HG03571 (cell line): Measurements from ENCODE around the gene MRPS18A.
"Not testable (repeated sequence)": the region's sequence is repeated elsewhere in the genome, so short reads cannot be mapped to it uniquely, and the experiment has no call there.

Source experiments
- ATAC-seq: cut with Tn5 transposase; IDR thresholded peaks from one replicate; pipeline ENCODE4 v1.9.1; 2021; ENCODE audit not compliant: unreplicated experiment

Gene MRPS18A

DNA sequence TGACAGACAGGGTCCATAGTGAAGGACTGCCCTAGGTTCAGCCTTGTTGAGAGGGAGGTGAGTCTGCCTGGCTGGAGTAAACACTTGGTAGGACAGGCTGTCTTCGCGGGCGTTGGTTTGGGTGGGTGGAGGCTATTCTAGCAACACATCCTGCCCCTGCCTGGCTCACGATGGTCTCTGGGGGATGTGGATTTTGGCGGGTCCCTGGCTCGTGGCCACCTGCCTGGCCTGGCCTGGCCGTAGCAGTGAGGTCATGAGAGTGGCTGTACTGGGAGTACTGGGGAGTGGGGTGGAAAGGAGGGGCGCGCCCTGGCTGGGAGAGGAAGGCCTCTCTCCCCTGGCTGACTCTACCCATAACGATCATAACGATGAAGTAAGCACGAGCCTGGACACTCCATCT is 30.2 kb upstream of the MRPS18A start:
- no peak for ATAC-seq

DNA sequence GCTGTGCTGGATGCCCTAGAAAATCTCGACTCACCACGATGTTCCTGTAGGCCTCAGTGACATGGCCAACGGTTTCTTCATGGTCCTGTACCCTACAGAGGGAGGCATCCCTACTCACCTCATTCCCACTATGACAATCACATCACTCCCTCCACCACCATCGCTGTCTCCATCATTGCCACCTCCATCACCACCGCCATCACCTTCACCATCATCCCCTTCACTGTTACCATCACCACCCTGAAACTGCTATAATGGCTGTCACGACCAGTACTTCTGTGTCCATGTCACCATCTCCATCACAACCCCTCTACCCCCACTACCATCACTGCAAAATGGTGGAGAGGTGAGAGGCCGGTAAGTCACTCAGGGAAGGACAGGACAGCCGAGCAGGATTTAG is 29.8 kb upstream of the MRPS18A start:
- no peak for ATAC-seq

DNA sequence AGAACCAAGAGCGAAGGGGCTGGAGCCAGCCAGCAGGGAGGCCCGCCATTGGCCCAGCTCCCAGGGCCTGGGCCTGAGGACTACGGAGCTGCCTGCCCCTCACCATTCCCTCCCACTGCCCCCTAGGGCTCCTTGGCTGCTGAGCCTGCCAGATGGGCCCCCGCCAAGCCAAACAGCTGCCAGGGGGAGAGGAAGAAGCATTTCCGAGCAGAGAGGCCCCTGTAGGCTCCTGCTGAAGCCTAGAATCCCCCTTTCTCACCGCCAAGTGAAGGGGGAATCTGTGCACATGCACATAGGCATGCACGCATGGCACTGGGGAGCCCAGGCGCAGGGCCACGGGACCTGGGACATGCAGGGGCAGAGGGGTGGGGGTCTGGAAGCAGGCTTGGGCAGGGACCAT is 28.5 kb upstream of the MRPS18A start:
- no peak for ATAC-seq

DNA sequence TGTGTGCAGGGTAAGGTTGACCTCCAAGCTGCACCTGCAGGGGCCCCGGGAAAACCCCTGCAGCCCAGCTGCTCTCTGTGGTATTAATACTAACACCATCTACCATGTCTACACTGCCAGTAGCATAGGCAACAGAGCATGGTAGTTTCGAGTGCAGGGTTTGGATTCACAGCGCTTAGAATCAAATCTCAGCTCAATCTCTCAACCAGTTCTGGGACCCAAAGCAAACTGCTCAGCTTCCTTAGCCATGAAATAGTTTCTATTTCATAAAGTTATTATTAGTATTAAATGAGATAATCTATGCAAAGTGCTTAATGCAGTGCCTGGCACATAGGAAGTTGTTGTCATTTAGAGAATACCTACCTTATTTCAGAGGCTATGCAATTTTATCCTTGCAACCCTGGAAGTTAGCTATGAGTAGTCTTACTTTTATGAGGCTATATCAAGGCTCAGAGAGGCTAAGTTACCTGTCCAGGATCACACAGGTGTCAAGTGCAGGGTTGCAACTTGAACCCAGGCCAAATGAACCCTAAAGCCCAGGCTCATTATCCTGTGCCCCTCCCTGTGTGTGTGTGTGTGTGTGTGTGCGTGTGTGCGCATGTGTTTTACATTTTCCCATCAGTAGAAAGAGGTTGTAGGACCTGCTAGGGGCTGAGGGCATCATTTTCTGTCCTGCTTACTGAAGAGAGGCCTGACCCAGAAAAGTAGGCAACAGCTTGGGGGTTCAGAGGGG is 27.6 kb upstream of the MRPS18A start:
- ATAC-seq: peak; percentile 71

GRCh38 chr6:43714311-43715055 is 26.9 kb upstream of the MRPS18A start:
- peak; percentile 14 for ATAC-seq

GRCh38 chr6:43713643-43714310 is 26.2 kb upstream of the MRPS18A start:
- ATAC-seq: no peak

- ATAC-seq: no peak
Observed at GRCh38 chr6:43712579-43712978, 25.0 kb upstream of the MRPS18A start.

- ATAC-seq: no peak
Observed at GRCh38 chr6:43710576-43710975, 23.0 kb upstream of the MRPS18A start.

- ATAC-seq: no peak
Observed at GRCh38 chr6:43709654-43710303, 22.2 kb upstream of the MRPS18A start.

- no peak for ATAC-seq
Observed at GRCh38 chr6:43708860-43709653, 21.5 kb upstream of the MRPS18A start.

DNA sequence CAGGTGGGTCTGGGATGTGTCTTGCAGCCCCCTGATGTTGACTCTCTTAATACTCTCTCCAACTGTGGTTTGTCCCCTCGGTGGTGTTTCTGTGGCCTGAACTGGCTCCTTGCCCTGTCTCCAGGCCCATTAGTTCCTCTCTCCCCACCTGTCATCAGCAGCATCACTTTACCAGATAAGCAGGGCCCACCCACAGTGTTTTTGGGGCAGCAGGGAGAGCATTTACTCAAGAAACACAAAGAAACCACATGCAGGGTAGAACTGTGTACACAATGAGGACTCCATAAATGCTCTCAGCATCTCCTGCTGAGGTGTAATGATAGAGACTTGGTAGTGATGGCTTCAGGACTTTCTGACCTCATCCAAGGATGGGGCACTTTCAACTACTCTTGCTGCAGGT is 20.2 kb upstream of the MRPS18A start:
- ATAC-seq: no peak

GRCh38 chr6:43707269-43707668 is 19.7 kb upstream of the MRPS18A start:
- ATAC-seq: no peak

- ATAC-seq: no peak
Observed at GRCh38 chr6:43706788-43707187, 19.2 kb upstream of the MRPS18A start.

DNA sequence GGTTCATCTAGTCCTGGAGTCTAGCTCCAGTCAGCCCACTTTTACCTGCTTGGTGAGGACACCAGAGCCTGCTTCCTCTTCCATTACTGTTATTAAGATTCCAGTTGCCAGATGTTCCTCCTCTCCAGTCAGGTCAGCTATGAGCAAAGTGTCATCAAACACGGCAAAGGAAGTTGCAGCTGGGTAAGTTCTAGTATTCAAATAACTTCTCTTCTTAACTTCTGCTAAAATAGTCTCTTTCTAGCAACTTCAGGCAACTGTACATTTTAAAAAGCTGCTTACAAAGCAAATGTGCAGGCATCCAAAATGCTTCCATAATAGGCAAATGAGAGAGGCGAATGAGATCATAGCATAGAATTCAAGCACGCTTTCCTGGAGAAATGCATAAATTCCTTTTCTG is 18.4 kb upstream of the MRPS18A start:
- ATAC-seq: no peak

- no peak for ATAC-seq
Observed at GRCh38 chr6:43703512-43704429, 16.2 kb upstream of the MRPS18A start.

- no peak for ATAC-seq
Observed at GRCh38 chr6:43702534-43703440, 15.2 kb upstream of the MRPS18A start.

DNA sequence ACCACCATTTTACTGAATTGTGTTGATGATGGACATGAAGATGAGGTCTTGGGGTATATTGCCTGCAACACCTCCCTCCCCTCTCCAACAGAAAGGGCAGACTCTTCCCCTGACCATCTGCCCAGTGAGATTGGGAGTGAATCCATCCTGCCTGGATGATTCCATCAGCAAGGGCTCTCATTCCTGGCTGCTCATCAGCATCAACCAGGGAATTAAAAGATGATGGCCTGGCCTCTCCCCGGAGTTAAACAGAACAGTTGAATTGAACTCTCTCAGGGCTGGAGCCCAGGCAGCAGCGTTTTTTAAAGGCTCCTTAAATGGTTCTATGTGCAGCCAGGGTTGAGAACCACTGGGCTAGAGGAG is 14.6 kb upstream of the MRPS18A start:
- no peak for ATAC-seq

- ATAC-seq: not testable (repeated sequence)
Observed at GRCh38 chr6:43700939-43701560, 13.5 kb upstream of the MRPS18A start.
